GM12878 (cell line): ENCODE data around the gene NRP1. TPM values are rescaled to one million over a fixed set of nuclear protein-coding genes. Genes with fewer than 3 reads are reported as not detected.

Source experiments
- CUX1 ChIP-seq: IDR thresholded peaks from 2 replicates; pipeline ENCODE4 v1.6.1; 2012; ENCODE audit warnings: improper control_type of control experiment, low read depth, low read length; ENCODE audit not compliant: insufficient replicate concordance
- DPF2 ChIP-seq: fragments of 450-650 bp; IDR thresholded peaks from 2 replicates; pipeline ENCODE4 v1.6.1; 2017; ENCODE audit warnings: mild to moderate bottlenecking
- NBN ChIP-seq: fragments of 450-650 bp; IDR thresholded peaks from 2 replicates; pipeline ENCODE4 v1.6.1; 2016
- NKRF ChIP-seq: fragments of 450-650 bp; conservative IDR thresholded peaks from 2 replicates; pipeline ENCODE4 v1.6.1; 2017; ENCODE audit warnings: mild to moderate bottlenecking, moderate library complexity
- PAX8 ChIP-seq: fragments of 450-650 bp; IDR thresholded peaks from 2 replicates; pipeline ENCODE4 v1.6.1; 2017; ENCODE audit warnings: mild to moderate bottlenecking, moderate library complexity
- SMARCA5 ChIP-seq: fragments of 450-650 bp; IDR thresholded peaks from 2 replicates; pipeline ENCODE4 v1.6.1; 2017; ENCODE audit warnings: mild to moderate bottlenecking
- TAF1 ChIP-seq: IDR thresholded peaks from 2 replicates; pipeline ENCODE4 v1.6.1; 2011; ENCODE audit warnings: mild to moderate bottlenecking, low read depth, low read length, borderline replicate concordance
- polyA plus RNA-seq, 11 experiments: library from polyadenylated mRNA; depleted of rRNA in 4 of 11; unstranded in 6 of 11; stranded (reverse) in 5 of 11; fragments of >200 nt; fragmentation: Nextera tagmentation in 4 of 11; fragmentation: Illumina TruSeq in 1 of 11; extraction: Ambion mirVana in 4 of 11; extraction: Trizol in 1 of 11; gene quantifications; 1 replicate in 1 of 11; 2 replicates in 10 of 11; pipeline versions ENCODE4 v1.2.1 to v1.2.3, GENCODE V29; 2011 to 2016; ENCODE audit warnings: inconsistent platforms in 2 of 11, missing spikeins in 2 of 11, low read depth in 1 of 11
- total RNA-seq, 4 experiments: library from RNA; depleted of rRNA in 3 of 4; stranded (reverse); fragments of >200 nt in 3 of 4; fragmentation: Illumina TruSeq in 1 of 4; extraction: Trizol in 1 of 4; gene quantifications; 2 replicates each; pipeline versions ENCODE4 v1.2.1 to v1.2.3, GENCODE V29; 2013 to 2021
- TF ChIP-seq, protein P1 (sequence below): IDR thresholded peaks from 2 replicates; pipeline ENCODE4 v1.6.1; 2012; ENCODE audit warnings: low read depth, low read length, improper control_type of control experiment
- TF ChIP-seq, protein P2 (sequence below): IDR thresholded peaks from 2 replicates; pipeline ENCODE4 v1.6.1; 2011; ENCODE audit warnings: mild to moderate bottlenecking, low read depth, low read length, moderate library complexity; ENCODE audit not compliant: insufficient replicate concordance

The NRP1 gene
- total and polyA plus RNA-seq, 10 of the 15 experiments (the other 5 are each of a cell fraction or from before 2014, with no cell fraction given): 0.11 to 12.1 (median 0.52) TPM

DNA sequence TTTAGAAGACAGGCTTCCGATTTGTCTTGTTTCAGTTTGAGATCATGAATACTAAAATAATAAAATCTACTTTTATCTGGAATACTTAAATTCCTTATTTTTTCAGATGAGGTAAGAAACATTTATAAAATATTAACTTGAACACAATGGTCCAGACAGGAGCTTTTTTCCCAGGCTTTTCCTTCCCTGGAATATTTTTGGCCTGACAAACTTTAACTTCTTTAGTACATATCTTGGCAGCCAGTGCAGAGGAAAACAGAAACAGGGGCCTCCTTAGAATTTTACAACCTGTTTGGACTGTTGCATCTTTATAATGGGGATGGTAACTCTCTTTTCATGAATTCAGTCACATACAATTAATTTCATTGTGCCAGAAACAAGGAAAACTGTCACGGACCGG is 41.4 kb downstream of the NRP1 start (continued):
- TF ChIP-seq PAX8 (no peak), DPF2 (no peak), CUX1 (no peak), SMARCA5 (no peak), NBN (no peak), TAF1 (no peak), NKRF (no peak)
- TF ChIP-seq, protein P1, sequence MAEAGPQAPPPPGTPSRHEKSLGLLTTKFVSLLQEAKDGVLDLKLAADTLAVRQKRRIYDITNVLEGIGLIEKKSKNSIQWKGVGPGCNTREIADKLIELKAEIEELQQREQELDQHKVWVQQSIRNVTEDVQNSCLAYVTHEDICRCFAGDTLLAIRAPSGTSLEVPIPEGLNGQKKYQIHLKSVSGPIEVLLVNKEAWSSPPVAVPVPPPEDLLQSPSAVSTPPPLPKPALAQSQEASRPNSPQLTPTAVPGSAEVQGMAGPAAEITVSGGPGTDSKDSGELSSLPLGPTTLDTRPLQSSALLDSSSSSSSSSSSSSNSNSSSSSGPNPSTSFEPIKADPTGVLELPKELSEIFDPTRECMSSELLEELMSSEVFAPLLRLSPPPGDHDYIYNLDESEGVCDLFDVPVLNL: no peak
- TF ChIP-seq, protein P2, sequence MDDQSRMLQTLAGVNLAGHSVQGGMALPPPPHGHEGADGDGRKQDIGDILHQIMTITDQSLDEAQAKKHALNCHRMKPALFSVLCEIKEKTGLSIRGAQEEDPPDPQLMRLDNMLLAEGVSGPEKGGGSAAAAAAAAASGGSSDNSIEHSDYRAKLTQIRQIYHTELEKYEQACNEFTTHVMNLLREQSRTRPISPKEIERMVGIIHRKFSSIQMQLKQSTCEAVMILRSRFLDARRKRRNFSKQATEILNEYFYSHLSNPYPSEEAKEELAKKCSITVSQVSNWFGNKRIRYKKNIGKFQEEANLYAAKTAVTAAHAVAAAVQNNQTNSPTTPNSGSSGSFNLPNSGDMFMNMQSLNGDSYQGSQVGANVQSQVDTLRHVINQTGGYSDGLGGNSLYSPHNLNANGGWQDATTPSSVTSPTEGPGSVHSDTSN: no peak
